Left ventricle myocardium inferior (tissue), 1 donor: Measurements from ENCODE around the gene BTBD7. TPM values are rescaled to one million over a fixed set of nuclear protein-coding genes. Genes with fewer than 3 reads are reported as not detected.

Source experiments
- DNase-seq: peaks from one replicate; pipeline ENCODE4 v3.0.0-alpha.2; 2020
- H3K27ac ChIP-seq: fragments of 200-600 bp; replicated peaks from 2 replicates; pipeline ENCODE4 v1.8.0; 2021
- H3K27me3 ChIP-seq: fragments of 200-600 bp; 2 replicates; pipeline ENCODE4 v1.8.0; 2021; ENCODE audit warnings: low read depth
- H3K36me3 ChIP-seq: fragments of 200-600 bp; 2 replicates; pipeline ENCODE4 v1.8.0; 2021
- H3K4me1 ChIP-seq: fragments of 200-600 bp; 2 replicates; pipeline ENCODE4 v1.8.0; 2021
- H3K4me3 ChIP-seq: fragments of 200-600 bp; 2 replicates; pipeline ENCODE4 v1.8.0; 2021; ENCODE audit warnings: mild to moderate bottlenecking, moderate library complexity
- H3K9me3 ChIP-seq: fragments of 200-600 bp; replicated peaks from 2 replicates; pipeline ENCODE4 v1.8.0; 2021
- intact Hi-C: fragments of 100-400 bp; cut with micrococcal nuclease; formaldehyde crosslinking; loops from one replicate; pipeline ENCODE4 v1.11.0; 2022
- total RNA-seq: library from RNA; stranded (reverse); fragmentation: NEBNext Ultra II Directional; extraction: Animal tissue kit (Norgen Biotek cat#: 25700); gene quantifications from one replicate; pipeline ENCODE4 v1.2.1, GENCODE V29; 2021
- TF ChIP-seq, protein P1 (sequence below): fragments of 200-600 bp; IDR thresholded peaks from 2 replicates; pipeline ENCODE4 v1.8.0; 2021; ENCODE audit warnings: antibody characterized with exemption, mild to moderate bottlenecking, borderline replicate concordance
- donor health status: DM: no; HTN: yes; CAD: no; lungs with severe emphysema.

BTBD7 gene
- total RNA-seq, 1 donor from 2014 or later = 20.2 TPM

DNA sequence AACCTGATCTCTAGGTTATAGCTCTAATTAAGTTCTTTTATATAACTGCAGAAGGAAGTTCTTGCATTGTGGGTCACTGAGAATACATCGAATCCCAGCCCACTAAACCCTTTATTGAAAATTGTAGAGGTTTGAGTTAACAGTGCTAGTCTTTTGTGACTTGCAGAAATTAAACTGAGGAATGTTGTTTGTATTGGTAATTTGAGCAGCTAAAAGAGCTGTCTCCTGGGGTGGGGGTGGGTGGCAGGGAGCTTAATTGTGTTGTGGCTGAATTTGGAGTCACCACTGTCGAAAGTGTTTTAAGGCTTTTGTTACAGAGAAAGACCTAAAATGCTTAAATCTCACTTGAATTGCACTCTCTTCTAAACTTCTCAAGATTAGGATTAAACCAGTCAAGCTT, 11.0 kb upstream of the BTBD7 start:
- TF ChIP-seq, protein P1, sequence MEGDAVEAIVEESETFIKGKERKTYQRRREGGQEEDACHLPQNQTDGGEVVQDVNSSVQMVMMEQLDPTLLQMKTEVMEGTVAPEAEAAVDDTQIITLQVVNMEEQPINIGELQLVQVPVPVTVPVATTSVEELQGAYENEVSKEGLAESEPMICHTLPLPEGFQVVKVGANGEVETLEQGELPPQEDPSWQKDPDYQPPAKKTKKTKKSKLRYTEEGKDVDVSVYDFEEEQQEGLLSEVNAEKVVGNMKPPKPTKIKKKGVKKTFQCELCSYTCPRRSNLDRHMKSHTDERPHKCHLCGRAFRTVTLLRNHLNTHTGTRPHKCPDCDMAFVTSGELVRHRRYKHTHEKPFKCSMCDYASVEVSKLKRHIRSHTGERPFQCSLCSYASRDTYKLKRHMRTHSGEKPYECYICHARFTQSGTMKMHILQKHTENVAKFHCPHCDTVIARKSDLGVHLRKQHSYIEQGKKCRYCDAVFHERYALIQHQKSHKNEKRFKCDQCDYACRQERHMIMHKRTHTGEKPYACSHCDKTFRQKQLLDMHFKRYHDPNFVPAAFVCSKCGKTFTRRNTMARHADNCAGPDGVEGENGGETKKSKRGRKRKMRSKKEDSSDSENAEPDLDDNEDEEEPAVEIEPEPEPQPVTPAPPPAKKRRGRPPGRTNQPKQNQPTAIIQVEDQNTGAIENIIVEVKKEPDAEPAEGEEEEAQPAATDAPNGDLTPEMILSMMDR = no peak
- Histone ChIP-seq H3K4me1 (no peaks in the 10 kb centered on the region), H3K27ac (no peak overlapping the region), H3K4me3 (no peak overlapping the region), H3K36me3 (no peaks in the 10 kb centered on the region), H3K27me3 (no peaks in the 10 kb centered on the region), H3K9me3 (no peaks in the 10 kb centered on the region)
- intact Hi-C loops = no loop called here
- DNase-seq = no peak

GRCh38 chr14:93343266-93343665, 10.4 kb upstream of the BTBD7 start:
- intact Hi-C loops = no loop called here
- no peak overlapping the region for H3K27ac ChIP-seq
- no peaks in the 10 kb centered on the region for H3K9me3 ChIP-seq
- H3K27me3 ChIP-seq = no peaks in the 10 kb centered on the region
- no peak for DNase-seq
- no peak overlapping the region for H3K4me3 ChIP-seq
- H3K4me1 ChIP-seq = no peaks in the 10 kb centered on the region
- H3K36me3 ChIP-seq = no peaks in the 10 kb centered on the region
- TF ChIP-seq, protein P1 = no peak

DNA sequence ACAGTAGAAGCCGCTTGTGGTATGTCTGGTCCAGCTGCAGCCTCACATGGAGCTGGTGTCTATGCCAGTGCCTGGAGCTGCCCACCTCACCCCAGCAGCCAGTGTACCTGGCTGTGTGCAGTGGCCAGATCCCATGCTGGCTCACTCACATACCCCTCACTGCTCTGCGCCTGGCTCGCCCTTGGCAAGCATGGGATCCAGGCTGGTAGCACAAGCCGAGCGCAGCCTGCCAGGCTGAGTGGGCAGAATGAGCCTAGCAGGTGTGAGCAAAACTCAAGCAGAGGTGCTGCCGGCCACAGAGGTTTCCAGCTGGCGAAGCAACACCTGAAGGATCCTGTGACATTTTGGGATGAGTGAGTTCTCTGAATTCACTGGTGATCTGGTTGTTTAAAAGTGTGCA, 5.0 kb upstream of the BTBD7 start:
- intact Hi-C loops = no loop called here
- Histone ChIP-seq H3K27ac (no peak overlapping the region), H3K4me3 (no peak overlapping the region), H3K4me1 (peaks cover 17% of the 10 kb centered on the region), H3K27me3 (no peaks in the 10 kb centered on the region), H3K9me3 (peaks cover 9% of the 10 kb centered on the region), H3K36me3 (peaks cover 8% of the 10 kb centered on the region)
- TF ChIP-seq, protein P1 = no peak
- DNase-seq = no peak

DNA sequence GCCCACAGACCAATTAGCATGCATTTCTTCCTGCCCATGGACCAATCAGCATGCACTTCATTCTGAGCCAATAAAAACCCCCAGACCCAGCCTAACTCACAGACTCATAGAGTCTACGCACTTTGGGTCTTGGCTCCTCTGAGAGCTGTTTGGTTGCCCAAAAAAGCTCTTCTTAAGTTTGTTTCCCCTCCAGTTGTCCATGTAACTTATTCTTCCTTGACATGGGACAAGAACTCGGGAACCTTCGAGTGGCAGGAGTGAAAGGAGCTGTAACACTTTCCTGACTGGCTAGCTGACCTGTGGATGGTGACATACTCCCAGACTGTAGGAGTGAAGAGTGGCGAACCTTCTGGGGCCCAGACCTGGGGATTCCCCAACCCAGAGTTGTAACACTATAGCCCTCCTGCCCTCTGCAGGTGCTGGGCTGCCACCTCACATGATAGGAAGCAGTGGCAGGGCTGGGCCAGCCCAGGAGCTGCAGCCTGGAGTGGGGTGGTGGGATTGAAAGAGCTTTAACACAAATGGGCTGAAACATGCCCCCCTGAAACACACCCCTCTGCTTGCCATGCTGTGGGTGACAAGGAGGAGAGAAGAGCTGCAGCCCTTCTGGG, 4.4 kb upstream of the BTBD7 start:
- peaks cover 18% of the 10 kb centered on the region for H3K4me1 ChIP-seq
- no peak for DNase-seq
- no peak overlapping the region for H3K4me3 ChIP-seq
- intact Hi-C loops = no loop called here
- H3K9me3 ChIP-seq = peaks cover 9% of the 10 kb centered on the region
- H3K36me3 ChIP-seq = peaks cover 8% of the 10 kb centered on the region
- no peak overlapping the region for H3K27ac ChIP-seq
- H3K27me3 ChIP-seq = no peaks in the 10 kb centered on the region
- TF ChIP-seq, protein P1 = no peak

DNA sequence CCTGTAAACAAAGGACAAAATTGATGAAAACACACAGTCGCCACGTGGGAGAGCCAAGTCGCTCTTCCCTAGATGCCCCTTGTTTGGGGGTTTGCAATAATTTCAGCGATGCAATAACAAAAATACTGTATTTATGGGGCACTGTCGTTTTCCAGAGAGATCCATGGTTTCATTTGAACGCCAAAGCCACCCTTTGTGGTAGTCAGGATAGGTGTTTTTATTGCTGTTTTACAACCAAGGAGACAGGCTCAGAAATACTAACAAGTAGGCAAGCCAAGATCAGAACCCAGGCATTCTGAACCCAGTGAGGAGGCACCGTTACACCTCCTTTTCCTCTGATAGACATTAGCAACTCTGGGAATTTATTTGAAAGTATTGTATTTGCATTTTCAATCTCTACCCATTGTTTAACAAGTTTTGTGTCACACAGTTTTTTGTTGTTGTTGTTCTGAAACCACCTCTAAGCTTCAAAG, 831 bp upstream of the BTBD7 start:
- Histone ChIP-seq H3K27ac (peak overlapping the region; percentile 99), H3K9me3 (peaks cover 9% of the 10 kb centered on the region), H3K27me3 (no peaks in the 10 kb centered on the region), H3K4me3 (peak overlapping the region; percentile 95), H3K4me1 (peaks cover 49% of the 10 kb centered on the region), H3K36me3 (peaks cover 8% of the 10 kb centered on the region)
- intact Hi-C loops = no loop called here
- TF ChIP-seq, protein P1 = no peak
- no peak for DNase-seq
